ENCODE data around the gene ZBTB45.

- no peak for TF ChIP-seq CTCF (IDR thresholded peaks at IDR 0.05)
- TF ChIP-seq POLR2A (IDR thresholded peaks at IDR 0.05) = no peak
These were observed 8.0 kb downstream of the ZBTB45 start, which contains the start of gene SLC27A5 for GRCh38 chr19:58511353-58512208.
